B cell (primary cell): Measurements from ENCODE around the gene ARHGAP4. TPM values are rescaled to one million over a fixed set of nuclear protein-coding genes. Genes with fewer than 3 reads are reported as not detected.

ENCODE experiments used
- ATAC-seq: fragments of 200-7000 bp; cut with Tn5 transposase; one replicate; pipeline ENCODE4 v1.10.0; 2021; ENCODE audit warnings: low read depth, mild to moderate bottlenecking, moderate number of reproducible peaks, moderate library complexity
- CTCF ChIA-PET: fragments of 350-600 bp; sonication (Branson Sonifier 250); formaldehyde crosslinking; loops from one replicate; lab custom pipeline; 2021; ENCODE audit warnings: antibody characterized with exemption, inconsistent platforms; lab: Charles Lee
- POLR2A ChIA-PET: fragments of 350-600 bp; sonication (Branson Sonifier 250); formaldehyde crosslinking; loops from one replicate; lab custom pipeline; 2021; ENCODE audit warnings: antibody characterized with exemption; lab: Charles Lee
- DNase-seq: peaks from one replicate; pipeline ENCODE4 v3.0.0; 2013
- H2AFZ ChIP-seq: 2 replicates; pipeline ENCODE4 v1.6.1; 2012; ENCODE audit warnings: mild to moderate bottlenecking, low read depth, low read length; ENCODE audit not compliant: insufficient read depth, poor library complexity, severe bottlenecking
- H3K27ac ChIP-seq, 2 donors: 1 replicate in 1 of 2; 2 replicates in 1 of 2; pipeline ENCODE4 v1.5.1; 2012 to 2013; ENCODE audit warnings: low read length in 2 of 2, mild to moderate bottlenecking in 2 of 2, moderate library complexity in 1 of 2
- H3K27me3 ChIP-seq, 4 experiments: fragments of 200-600 bp in 1 of 4; sonication (generic) in 1 of 4; replicated peaks in 1 of 4; 1 replicate in 2 of 4; 2 replicates in 2 of 4; pipeline versions ENCODE4 v1.6.1 to v1.7.0; 2013 to 2016; ENCODE audit warnings: low read length in 3 of 4, mild to moderate bottlenecking in 2 of 4, mixed read lengths in 1 of 4, moderate library complexity in 1 of 4; ENCODE audit not compliant: insufficient read depth in 4 of 4, control insufficient read depth in 3 of 4; ENCODE audit errors: control extremely low read depth in 1 of 4
- H3K36me3 ChIP-seq, 2 experiments: replicated peaks in 1 of 2; 1 replicate in 1 of 2; 2 replicates in 1 of 2; pipeline versions ENCODE4 v1.6.1 to v1.7.1; 2013; ENCODE audit warnings: low read length in 1 of 2; ENCODE audit not compliant: insufficient read depth in 2 of 2, control insufficient read depth in 1 of 2; ENCODE audit errors: control extremely low read depth in 1 of 2, extremely low read depth in 1 of 2
- H3K4me1 ChIP-seq, 2 donors: fragments of 200-600 bp in 1 of 2; sonication (generic) in 1 of 2; 1 replicate in 1 of 2; 2 replicates in 1 of 2; pipeline versions ENCODE4 v1.5.1 to v1.6.1; 2013 to 2017; ENCODE audit warnings: low read length in 2 of 2; ENCODE audit not compliant: control insufficient read depth in 2 of 2, insufficient read depth in 2 of 2
- H3K4me2 ChIP-seq: replicated peaks from 2 replicates; pipeline ENCODE3; 2012; ENCODE audit warnings: mild to moderate bottlenecking, low read depth, low read length; ENCODE audit not compliant: poor library complexity, severe bottlenecking
- H3K4me3 ChIP-seq, 5 experiments: fragments of 200-600 bp in 1 of 5; sonication (generic) in 1 of 5; 1 replicate in 3 of 5; 2 replicates in 2 of 5; pipeline versions ENCODE4 v1.5.1 to v1.7.0; 2011 to 2016; ENCODE audit warnings: low read length in 4 of 5, mild to moderate bottlenecking in 4 of 5, low read depth in 2 of 5, control low read depth in 1 of 5, moderate library complexity in 1 of 5; ENCODE audit not compliant: insufficient read depth in 1 of 5; ENCODE audit errors: control extremely low read depth in 1 of 5, extremely low read depth in 1 of 5
- H3K79me2 ChIP-seq: fragments of 200-600 bp; sonication (generic); one replicate; pipeline ENCODE4 v1.6.0; 2016; ENCODE audit warnings: low read length; ENCODE audit not compliant: control insufficient read depth, insufficient read depth
- H3K9ac ChIP-seq: fragments of 200-600 bp; sonication (generic); 2 replicates; pipeline ENCODE4 v1.6.1; 2017; ENCODE audit warnings: mild to moderate bottlenecking, low read length, moderate library complexity
- H3K9me3 ChIP-seq, 3 donors: one replicate each; pipeline versions ENCODE4 v1.6.1 to v1.7.1; 2013; ENCODE audit warnings: low read length in 2 of 3; ENCODE audit not compliant: control insufficient read depth in 2 of 3, insufficient read depth in 1 of 3; ENCODE audit errors: control extremely low read depth in 1 of 3
- H4K20me1 ChIP-seq: 2 replicates; pipeline ENCODE4 v1.6.0; 2012; ENCODE audit warnings: mild to moderate bottlenecking, low read length; ENCODE audit not compliant: insufficient read depth, control insufficient read depth, poor library complexity, severe bottlenecking
- H3K27ac Mint-ChIP-seq: one replicate; pipeline ENCODE4 v1.8.0; 2021; ENCODE audit warnings: mixed read lengths
- H3K27me3 Mint-ChIP-seq: one replicate; pipeline ENCODE4 v1.8.0; 2021; ENCODE audit warnings: mixed read lengths
- H3K4me1 Mint-ChIP-seq: one replicate; pipeline ENCODE4 v1.8.0; 2021; ENCODE audit warnings: mixed read lengths
- H3K4me3 Mint-ChIP-seq: one replicate; pipeline ENCODE4 v1.8.0; 2021; ENCODE audit warnings: mixed read lengths
- H3K9me3 Mint-ChIP-seq: one replicate; pipeline ENCODE4 v1.8.0; 2022; ENCODE audit warnings: mixed read lengths; ENCODE audit not compliant: insufficient read depth
- CTCF ChIP-seq: fragments of 200-600 bp; IDR thresholded peaks from one replicate; pipeline ENCODE4 v1.8.0; 2022; ENCODE audit warnings: antibody characterized with exemption, mild to moderate bottlenecking
- EZH2 ChIP-seq: IDR thresholded peaks from 2 replicates; pipeline ENCODE4 v1.6.1; 2012; ENCODE audit warnings: borderline replicate concordance, low read depth, mild to moderate bottlenecking, moderate library complexity, low read length; ENCODE audit not compliant: insufficient read depth, poor library complexity, severe bottlenecking
- WGBS: methylation state at CpG from one replicate; pipeline ENCODE4 v1.1.5; 2013; ENCODE audit warnings: missing lambda C conversion rate; ENCODE audit not compliant: insufficient coverage; 5-methylcytosine and 5-hydroxymethylcytosine counted together
- intact Hi-C: fragments of 100-400 bp; cut with micrococcal nuclease; formaldehyde crosslinking; loops from one replicate; pipeline ENCODE4 v1.10.0; 2022
- polyA plus RNA-seq: library from polyadenylated mRNA; depleted of rRNA; stranded (reverse); fragments of >200 nt; gene quantifications from 2 replicates; pipeline ENCODE4 v1.2.3, GENCODE V29; 2012
- total RNA-seq, 2 donors: library from RNA; stranded (reverse); fragments of 120-200 nt in 1 of 2; gene quantifications; 1 replicate in 1 of 2; 2 replicates in 1 of 2; pipeline versions ENCODE4 v1.2.3 to v1.2.4, GENCODE V29; 2013 to 2022

Gene ARHGAP4
- total and polyA plus RNA-seq, 2 donors (not counting 1 experiment from before 2014, with no cell fraction given), result 242 to 711 TPM

- Histone ChIP-seq H3K4me1 (peaks cover 7 to 8% of the 10 kb centered on the region in 2 donors), H3K27me3 (no peaks in the 10 kb centered on the region), H4K20me1 (peaks cover 40% of the 10 kb centered on the region), H3K9me3 (no peaks in the 10 kb centered on the region), H3K27ac (no peak overlapping the region), H2AFZ (no peak overlapping the region), H3K79me2 (no peaks in the 10 kb centered on the region), H3K4me3 (no peak overlapping the region), H3K9ac (no peak overlapping the region), H3K4me2 (no peak overlapping the region), H3K36me3 (peaks cover 0 to 43% of the 10 kb centered on the region in 2 experiments)
- POLR2A ChIA-PET, result interaction anchor here (0.6 kb wide), 1 partner anchor 17 kb away, joined by 6 read pairs; no protein-coding TSS in a partner anchor
- peaks cover 9% of the 10 kb centered on the region for H3K4me1 Mint-ChIP-seq
- no peak for TF ChIP-seq CTCF
- DNase-seq, result no peak
- no peaks in the 10 kb centered on the region for H3K27me3 Mint-ChIP-seq
- no peaks in the 10 kb centered on the region for H3K9me3 Mint-ChIP-seq
- H3K4me3 Mint-ChIP-seq, result no peak overlapping the region
- CTCF ChIA-PET, result no interaction called here
- intact Hi-C loops, result no loop called here
- H3K27ac Mint-ChIP-seq, result no peak overlapping the region
- WGBS, result 97% methylated on average over 17 of the region's 37 CpGs
- peak; percentile 35 for ATAC-seq
Measured at GRCh38 chrX:153909024-153909979, 16.8 kb downstream of the ARHGAP4 start.

GRCh38 chrX:153908219-153908860 is 17.7 kb downstream of the ARHGAP4 start:
- no peak for TF ChIP-seq EZH2
- TF ChIP-seq CTCF, result no peak
- WGBS, result 97% methylated on average over 10 of the region's 23 CpGs
- H3K9me3 Mint-ChIP-seq, result no peaks in the 10 kb centered on the region
- Histone ChIP-seq H3K27ac (no peak overlapping the region), H3K36me3 (peaks cover 0 to 34% of the 10 kb centered on the region in 2 experiments), H3K4me3 (no peak overlapping the region), H2AFZ (no peak overlapping the region), H4K20me1 (peaks cover 30% of the 10 kb centered on the region), H3K79me2 (no peaks in the 10 kb centered on the region), H3K27me3 (no peaks in the 10 kb centered on the region), H3K9me3 (no peaks in the 10 kb centered on the region), H3K4me1 (peaks cover 17% of the 10 kb centered on the region in 2 donors), H3K4me2 (no peak overlapping the region), H3K9ac (no peak overlapping the region)
- peaks cover 17% of the 10 kb centered on the region for H3K4me1 Mint-ChIP-seq
- intact Hi-C loops, result no loop called here
- no peaks in the 10 kb centered on the region for H3K27me3 Mint-ChIP-seq
- no peak for DNase-seq
- POLR2A ChIA-PET, result interaction anchor here (0.6 kb wide), 1 partner anchor 16 kb away, joined by 6 read pairs; no protein-coding TSS in a partner anchor
- no peak overlapping the region for H3K4me3 Mint-ChIP-seq
- CTCF ChIA-PET, result no interaction called here
- peak overlapping the region; percentile 20 for H3K27ac Mint-ChIP-seq
- ATAC-seq, result no peak
